Dermis blood vessel endothelial cell (primary cell): ENCODE measurements around the gene TUBG2. TPM values are rescaled to one million over a fixed set of nuclear protein-coding genes. Genes with fewer than 3 reads are reported as not detected.
"Not testable (repeated sequence)": the region's sequence is repeated elsewhere in the genome, so short reads cannot be mapped to it uniquely, and the experiment has no call there.

ENCODE experiments used
- DNase-seq: peaks from one replicate; pipeline ENCODE4 v3.0.0; 2010
- total RNA-seq: library from RNA; depleted of rRNA; stranded (reverse); fragments of >200 nt; gene quantifications from 2 replicates; pipeline ENCODE4 v1.2.3, GENCODE V29; 2014

Gene TUBG2
- total RNA-seq: 6.4 and 7.7 TPM in 2 replicates

DNA sequence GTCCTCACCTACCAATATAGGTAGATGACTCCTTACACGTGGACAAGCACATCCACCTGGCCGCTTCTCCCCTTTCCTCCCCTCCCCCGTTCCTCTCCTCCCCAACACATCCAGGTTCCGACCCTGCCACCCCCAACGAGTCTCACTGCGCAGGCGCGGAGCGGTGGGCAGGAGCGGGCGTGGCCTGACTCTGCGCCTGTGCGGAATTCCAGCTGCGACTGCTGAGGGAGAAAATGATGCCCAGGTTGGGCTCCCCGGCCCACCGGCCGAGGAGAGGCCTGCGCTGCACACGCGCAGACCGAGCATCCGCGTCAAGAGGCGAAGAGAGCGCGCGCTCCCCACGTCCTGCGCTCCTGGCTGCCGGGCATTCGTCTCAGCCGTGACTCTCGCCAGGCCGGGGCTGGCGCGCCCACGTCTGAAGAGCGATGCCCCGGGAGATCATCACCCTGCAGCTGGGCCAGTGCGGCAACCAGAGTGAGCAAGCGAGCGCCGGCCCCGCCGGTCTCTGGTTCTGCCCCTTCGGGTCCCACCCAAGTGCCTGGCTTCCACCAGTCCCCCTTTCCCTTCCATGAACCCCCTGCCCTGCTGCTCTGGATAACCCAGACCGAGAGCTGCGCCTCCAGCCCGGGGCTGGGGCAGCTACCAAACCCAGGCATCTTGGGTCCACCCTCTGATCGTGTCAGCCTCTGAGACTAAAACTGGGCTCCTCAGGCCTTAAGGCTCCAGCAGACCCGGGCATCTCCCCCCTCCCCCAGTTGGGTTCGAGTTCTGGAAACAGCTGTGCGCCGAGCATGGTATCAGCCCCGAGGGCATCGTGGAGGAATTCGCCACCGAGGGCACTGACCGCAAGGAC lies at the start of gene TUBG2:
Gene TUBG2, plus strand, starts transcription at position 206 of the 853 bp plus-strand sequence. Its CDS starts 220 bp downstream, at position 426.
- peak; percentile 87 for DNase-seq

DNA sequence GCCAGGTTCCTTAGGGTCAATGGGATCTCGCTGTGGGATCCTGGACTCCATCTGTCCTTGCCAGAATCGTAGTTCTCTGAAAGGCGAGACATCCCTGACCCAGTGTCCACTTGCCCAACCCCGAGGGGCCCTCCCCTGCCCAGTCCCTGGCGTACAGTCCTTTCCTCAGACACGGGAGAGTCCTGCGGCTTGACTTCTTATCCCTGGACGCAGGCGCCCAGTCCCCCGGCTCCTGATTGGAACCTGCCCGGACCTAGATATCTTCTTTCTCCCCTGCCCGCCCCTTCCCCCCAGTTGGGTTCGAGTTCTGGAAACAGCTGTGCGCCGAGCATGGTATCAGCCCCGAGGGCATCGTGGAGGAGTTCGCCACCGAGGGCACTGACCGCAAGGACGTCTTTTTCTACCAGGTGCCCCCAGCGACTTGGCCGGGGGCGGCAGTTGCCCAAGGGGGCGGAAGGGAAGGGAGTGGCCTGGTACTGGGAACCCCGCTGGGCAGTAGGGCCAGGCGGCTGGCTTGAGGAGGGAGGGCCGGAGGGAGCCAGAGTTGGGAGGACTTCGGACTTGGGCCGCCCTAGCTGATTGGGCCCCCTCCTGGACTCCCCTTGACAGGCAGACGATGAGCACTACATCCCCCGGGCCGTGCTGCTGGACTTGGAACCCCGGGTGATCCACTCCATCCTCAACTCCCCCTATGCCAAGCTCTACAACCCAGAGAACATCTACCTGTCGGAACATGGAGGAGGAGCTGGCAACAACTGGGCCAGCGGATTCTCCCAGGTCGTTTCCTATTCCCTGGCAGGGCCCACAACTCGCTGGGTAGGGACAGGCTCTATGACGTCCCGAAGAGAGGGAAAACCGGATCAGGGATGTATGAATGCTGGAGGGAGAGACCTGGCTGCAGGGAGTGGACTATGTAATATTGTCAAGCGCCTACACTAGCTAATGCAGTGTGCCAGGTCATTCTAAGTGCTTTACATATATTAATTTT lies 49.0 kb upstream of the TUBG2 start:
- peak; percentile 10 for DNase-seq

DNA sequence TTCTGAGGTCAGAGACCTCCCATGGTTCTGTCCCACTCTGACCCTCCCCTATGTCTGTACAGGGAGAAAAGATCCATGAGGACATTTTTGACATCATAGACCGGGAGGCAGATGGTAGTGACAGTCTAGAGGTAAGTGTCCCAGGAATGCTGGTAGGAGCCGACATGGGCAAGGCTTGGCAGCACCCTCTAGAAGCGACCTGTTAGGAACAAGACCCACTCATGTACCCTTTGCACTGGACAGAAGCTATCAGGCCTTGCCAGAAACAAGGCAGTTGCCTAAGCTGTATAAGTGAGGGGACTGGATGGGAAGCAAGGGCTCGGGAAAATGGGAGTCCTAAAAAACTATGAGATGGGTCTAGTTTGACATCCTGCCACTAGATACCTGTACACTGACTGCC lies 47.1 kb upstream of the TUBG2 start:
- DNase-seq: no peak

DNA sequence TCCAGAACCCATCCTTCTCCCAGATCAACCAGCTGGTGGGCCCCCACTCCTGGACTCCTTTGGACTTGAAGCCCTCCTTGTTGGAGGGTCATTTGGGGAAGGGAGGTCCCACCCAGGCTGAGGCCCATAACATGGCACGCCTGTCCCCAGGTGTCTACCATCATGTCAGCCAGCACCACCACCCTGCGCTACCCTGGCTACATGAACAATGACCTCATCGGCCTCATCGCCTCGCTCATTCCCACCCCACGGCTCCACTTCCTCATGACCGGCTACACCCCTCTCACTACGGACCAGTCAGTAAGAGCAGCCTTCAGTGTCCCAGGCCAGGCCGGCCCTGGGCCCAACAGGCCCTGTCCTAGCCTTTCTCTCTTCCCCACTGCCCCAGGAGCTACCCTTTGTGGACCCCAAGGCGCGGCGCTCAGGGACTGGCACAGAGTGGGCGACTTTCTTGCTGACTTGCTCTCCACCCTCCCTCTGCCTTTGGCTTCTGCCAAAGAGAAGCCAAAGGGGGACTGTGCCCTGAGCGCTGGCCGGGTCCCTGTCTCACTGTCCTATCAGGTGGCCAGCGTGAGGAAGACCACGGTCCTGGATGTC lies 45.3 kb upstream of the TUBG2 start:
- DNase-seq: no peak

DNA sequence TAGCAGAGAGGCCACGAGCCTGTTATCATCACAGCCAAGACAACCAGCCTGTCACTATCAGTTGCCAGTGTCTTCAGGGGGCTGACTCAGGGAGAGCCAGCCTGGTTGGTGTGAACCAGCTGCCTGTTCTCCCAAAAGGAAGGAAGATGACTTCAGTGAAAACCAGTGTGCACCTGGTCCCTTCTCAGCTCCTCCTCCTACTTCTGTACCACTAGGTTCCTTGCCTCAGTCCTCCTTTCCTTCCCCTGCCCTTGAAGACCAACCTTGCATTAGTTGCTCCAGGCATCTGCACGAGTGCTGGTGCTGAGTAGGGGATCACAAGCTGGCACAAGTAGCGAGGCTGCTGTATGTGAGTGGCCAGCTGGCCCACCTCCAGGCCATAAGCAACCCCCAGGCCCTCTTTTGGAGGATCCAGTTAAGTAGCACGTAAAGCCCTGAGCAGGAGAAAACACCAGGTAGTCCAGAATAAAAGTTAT lies 41.1 kb upstream of the TUBG2 start:
- DNase-seq: peak; percentile 6

DNA sequence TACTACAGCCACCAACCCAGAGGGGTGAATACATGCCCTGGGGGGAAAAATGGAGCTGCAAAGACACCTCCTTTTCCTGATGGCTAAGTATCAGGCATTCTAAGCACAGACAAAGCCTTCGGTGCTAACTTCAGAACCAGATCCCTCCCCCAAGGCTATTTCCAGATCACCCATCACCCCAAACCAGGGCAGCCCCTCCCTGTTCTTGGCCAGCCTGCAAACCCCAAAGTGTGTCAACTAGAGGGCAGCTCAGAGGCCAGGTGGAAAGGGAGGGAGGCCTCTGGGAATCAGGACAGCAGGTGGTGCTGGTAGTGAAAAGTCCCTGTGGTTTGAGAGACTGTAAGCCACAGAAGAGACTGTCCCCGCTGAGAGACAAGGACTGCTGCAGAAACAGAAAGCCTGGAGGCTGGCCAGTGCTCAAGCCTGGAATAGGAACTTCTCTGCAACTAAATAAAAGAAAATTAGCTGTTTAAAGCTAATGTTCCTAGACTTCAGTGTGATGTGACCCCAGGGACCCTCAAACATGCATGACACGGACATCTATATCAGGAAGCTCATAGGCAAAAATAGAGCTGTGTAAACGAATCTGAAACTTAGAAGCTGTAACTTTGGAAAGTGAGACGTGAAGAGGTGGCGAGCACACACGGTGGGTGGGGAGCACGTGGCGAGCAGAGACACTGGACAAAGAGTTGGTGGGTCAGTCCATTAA lies 40.5 kb upstream of the TUBG2 start:
- peak; percentile 6 for DNase-seq

DNA sequence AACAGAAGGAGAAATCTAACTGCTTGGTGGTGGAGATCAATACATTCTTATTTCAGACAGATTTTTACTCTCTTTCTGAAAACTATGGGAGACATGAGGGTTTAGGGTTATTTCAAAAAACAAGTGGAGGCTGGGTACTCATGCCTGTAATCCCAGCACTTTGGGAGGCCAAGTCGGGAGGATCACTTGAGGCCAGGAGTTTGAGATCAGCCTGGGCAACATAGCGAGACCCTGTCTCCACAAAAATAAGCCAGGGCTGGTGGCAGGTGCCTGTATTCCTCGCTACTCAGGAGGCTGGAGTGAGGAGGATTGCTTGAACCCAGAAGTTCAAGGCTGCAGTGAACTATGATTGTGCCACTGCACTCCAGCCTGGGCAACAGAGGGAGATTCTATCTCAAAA lies 37.1 kb upstream of the TUBG2 start:
- not testable (repeated sequence) for DNase-seq

DNA sequence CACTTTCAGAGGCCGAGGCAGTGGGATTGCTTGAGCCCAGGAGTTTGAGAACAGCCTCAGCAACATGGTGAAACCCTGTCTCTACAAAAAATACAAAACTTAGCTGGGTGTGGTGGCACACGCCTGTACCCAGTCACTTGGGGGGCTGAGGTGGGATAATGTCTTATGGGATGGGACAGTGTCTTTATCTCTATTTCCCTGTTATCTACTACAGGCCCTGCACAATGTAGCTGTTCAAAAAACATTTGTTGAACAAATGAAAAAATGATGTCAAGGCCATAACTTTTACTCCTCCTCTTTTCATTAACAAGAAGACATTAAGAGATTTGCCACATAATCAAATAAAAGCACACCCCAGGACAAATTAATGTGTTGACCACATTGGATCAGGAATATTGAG lies 35.8 kb upstream of the TUBG2 start:
- no peak for DNase-seq

DNA sequence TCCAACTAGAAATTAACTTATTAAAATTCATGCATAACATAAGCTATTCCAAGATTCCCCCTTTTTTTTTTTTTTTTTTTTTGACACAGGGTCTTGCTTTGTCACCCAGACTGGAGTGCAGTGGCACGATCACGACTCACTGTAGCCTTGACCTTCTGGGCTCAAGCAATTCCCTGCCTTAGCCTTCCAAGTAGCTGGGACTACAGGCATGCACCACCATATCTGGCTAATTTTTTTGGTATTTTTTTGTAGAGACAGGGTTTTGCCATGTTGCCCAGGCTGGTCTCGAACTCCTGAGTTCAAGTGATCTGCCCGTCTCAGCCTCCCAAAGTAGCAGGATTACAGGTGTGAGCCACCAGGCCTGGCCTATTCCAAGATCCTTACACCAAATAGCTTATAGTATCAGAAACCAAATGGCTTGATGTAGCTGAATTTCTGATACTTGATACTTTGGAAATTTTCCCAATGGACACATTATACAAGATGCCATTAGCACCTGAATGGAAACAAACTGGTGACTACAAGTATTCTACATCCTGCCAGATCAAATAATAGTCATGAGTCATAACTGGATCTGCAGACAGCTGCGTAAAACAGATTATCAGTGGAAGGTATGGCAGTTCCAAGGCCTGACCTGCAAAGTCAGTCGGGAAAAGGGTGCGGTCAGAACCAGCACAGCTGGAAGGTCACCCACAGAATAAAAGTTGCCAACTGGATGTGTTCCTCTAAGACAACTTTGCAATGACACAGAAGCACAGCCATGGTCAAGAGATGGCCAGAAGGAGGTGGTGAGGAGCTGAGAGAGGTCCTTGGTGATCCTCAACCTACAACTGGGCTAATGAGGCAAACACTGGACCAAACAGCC lies 35.1 kb upstream of the TUBG2 start:
- peak; percentile 71 for DNase-seq

DNA sequence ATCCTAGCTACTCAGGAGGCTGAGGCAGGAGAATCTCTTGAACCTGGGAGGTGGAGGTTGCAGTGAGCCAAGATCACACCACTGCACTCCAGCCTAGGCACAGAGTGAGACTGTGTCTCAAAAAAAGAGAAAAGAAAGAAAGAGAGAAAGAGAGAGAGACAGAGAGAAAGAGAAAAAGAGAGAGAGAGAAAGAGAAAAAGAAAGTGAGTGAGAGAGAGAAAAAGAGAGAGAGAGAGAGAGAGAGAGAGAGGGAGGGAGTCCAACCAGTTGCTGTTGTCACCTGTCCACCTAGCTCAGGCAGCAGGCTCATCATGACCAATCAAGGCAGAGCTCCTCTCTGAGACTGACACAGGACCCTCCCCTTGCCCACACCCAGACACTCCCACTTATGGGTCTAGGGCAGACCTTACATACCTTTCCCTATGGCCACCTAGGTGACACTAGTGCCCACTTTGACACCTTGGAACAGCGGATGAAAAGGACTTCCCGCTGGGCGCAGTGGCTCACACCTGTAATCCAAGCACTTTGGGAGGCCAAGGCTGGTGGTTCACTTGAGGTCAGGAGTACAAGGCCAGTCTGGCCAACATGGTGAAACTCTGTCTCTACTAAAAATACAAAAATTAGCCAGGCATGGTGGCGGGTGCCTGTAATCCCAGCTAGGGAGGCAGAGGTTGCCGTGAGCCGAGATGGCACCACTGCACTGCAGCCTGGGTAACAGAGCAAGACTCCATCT lies 31.9 kb upstream of the TUBG2 start:
- DNase-seq: not testable (repeated sequence)

DNA sequence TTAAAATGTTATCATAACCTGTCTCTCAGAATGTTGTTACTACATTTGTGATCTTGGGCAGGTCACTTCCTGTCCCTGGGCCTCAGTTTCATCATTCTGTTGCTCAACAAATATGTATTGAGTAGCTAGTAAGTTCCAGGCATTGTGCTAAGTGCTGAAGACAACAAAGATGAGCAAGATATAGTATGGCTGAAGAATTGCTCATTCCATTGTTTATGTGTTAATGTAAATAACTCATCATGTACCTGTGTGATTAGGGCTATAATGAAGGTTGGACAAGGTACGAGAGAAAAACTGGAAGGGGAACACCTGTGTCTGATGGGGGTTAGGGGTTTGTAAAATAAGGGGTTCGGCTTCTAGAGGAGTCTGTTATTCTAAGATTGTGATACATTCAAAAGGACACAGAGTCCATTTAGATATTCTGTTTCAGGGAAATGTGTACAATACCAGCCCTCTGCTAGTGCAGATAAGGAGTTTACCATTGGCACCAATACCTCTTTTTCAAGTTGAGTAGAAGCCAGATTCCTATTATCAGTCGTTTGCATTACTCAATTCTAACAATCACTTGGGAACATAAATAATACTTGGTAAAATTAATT lies 29.6 kb upstream of the TUBG2 start:
- DNase-seq: no peak

DNA sequence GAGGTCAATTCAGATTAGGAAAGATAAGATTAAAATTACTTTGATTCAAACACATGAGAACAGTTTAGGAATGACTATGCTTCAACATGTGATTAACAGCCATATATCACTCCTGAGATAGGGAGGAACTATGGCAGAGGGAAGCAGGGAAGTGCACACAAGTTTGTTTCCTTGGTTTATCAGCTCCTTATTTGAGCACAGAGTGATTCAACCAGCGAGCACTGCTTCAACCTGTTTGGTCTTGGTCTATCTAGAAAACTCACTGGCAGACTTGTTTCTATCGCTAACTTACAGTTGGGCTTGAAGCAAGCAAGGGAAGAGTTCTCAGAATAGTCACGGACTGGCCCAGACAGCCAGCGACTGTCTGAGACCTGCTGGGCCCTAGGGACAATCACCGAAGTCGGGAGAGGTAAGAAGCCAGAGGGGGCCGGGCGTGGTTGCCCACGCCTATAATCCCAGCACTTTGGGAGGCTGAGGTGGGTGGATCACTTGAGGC lies 26.1 kb upstream of the TUBG2 start:
- DNase-seq: no peak

DNA sequence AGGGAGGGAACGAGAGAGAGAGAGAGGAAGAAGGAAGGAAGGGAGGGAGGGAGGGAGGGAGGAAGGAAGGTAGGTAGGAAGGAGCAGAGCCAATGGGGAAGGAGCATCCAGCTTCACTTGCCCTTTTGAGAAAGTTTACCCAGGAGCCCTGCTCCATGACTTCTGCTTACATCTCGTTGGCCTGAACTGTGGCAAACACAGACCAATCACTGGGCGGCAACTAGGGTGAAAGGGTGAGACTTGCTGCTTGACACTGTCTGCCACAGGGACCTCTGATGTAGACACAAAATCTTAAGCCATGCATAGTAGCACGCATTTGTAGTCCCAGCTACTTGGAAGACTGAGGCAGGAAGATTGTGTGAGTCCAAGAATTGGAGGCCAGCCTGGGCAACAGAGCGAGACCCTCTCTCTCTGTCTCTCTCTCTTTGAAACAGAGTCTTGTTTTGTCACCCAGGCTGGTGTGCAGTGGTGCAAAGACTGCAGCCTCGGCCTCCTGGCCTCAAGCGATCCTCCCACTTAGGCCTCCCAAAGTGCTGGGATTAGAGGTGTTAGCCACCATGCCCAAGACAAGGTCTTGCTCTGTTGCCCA lies 19.5 kb upstream of the TUBG2 start:
- DNase-seq: no peak

DNA sequence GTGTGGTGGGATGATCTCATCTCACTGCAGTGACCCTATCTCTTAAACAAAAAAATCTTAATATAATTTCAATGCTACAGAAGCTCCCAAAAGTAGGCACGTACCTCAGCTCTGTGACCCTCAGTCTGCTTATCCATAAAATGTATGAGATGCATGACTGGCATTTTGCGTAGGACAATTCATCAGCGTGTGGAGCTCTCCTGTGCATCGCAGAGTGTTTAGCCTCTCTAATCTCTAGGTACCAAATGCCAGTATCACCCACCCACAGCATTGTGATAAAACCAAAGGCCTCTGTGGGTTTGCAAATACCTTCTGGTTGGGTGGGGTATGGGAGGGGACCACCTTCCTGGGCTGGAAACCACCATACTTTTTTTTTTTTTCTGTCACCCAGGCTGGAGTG lies 19.0 kb upstream of the TUBG2 start:
- DNase-seq: no peak

DNA sequence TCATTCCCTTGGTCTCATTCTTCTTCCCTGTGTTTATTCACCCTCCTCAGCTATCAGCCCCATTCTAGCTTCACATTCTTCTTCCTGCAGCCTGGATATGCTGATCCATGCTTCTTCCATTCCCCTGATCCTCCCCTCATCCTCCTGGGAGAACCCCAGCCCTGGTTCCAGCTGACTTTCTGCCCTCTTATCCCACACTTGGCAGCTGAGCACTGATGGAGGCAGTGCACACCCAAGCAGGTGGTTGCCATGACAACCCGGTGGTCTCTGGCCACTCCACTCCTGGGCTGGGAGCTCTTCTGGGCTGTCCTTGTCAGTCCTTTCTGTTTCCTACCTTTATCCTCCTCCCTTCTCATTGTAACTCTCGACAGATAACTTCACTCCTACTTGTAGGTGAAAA lies 16.7 kb upstream of the TUBG2 start:
- no peak for DNase-seq

DNA sequence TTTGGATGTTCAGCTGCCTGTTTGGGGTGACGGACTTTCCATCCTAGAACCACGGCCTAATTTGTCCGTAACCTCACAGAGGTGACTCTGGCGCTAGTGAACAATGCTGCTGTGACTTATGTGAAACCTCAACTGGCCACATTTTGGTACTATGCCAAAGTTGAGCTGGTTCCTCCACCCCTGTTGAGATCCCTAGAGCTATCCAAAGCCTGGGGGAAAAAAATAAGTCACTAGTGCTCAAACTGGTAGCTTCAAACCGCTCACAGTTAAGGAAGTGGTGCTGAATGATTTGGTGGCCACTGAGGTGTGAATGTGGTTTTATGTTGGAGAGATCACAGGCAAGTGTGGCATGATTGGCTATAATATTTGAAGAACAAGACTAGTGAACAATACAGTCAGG lies 11.3 kb upstream of the TUBG2 start:
- no peak for DNase-seq

DNA sequence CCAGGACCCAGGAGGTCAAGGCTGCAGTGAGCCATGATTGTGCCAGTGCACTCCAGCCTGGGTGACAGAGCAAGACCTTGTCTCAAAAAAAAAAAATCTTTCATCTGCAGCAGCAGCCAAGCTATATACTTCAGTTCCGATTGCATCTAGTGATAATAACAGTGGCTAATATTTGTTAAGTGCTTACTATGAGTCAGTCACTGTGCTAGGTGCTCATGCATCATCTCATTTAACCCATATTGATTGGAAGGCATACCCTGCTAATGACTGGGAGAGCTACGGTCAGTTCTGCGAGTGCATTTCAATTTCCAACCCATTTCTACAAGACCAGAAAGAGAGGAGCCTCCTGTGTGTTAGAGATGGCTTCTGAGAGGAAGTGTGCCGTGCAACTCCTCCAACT lies 7.7 kb upstream of the TUBG2 start:
- DNase-seq: no peak

DNA sequence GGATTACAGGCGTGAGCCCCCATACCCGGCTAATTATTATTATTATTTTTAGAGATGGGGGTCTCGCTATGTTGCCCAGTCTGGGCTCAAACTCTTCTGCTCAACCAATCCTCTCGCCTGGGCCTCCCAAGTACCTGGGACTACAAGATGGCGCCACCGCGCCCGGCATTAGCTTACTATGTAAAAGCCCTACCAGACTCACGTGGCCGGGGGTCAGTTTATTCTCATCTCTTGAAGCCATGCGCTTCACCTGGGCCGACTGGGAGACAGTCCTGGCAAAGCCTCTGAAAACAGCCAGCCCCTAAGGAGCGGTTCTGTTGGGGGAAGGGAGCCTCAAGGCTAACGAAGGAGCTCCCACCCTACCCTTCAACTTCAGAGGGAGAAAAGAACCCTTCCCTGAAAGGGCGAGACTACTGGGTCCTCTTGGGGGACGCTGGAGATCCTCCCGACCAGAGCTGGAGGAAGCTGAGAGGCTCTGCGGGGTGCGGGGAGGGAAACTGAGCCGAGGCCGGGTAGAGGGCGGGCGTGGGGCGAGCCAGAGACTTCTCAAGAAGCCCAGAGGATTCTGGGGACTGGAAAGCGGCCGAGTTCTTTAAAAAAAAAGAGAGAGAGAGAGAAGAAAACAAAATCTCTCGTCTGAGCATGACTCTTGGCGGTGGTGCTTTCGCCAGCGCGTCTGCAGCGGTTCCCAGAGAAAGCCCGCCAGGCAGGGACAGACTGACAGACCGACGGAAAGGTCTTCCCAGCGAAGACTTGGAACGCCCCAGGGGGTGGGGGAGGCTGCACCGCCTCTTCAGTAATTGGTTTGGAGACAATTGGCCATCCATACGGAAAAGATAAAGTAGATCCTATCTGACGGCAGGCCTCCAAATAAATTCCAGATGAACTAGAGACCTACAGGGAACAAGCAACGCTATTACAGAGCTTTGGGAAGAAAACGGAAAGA lies 5.6 kb upstream of the TUBG2 start:
- DNase-seq: no peak
